ENCODE results near the gene FRRS1. TPM values are rescaled to one million over a fixed set of nuclear protein-coding genes. Genes with fewer than 3 reads are reported as not detected.
A peak's percentile ranks its signal among the peaks of the same experiment; 100 is the strongest.

FRRS1 gene
- total RNA-seq, 1 donor from 2014 or later, result 23.4 TPM

- H3K27me3 ChIP-seq (ENCODE audit: control insufficient read depth, insufficient read depth, low read length), result no peaks in the 10 kb centered on the region
- H3K4me3 ChIP-seq (ENCODE audit: low read depth, low read length), result no peak overlapping the region
- peaks cover 1% of the 10 kb centered on the region for H3K36me3 ChIP-seq (ENCODE audit: control insufficient read depth, insufficient read depth, low read length)
- FAIRE-seq (no peak), DNase-seq (ENCODE audit: low read depth) (peak; percentile 83)
- no peak for TF ChIP-seq CTCF (IDR thresholded peaks at IDR 0.05; ENCODE audit: insufficient read depth, low read length, severe bottlenecking)
These were observed 84.1 kb downstream of the FRRS1 start for GRCh38 chr1:99682291-99682751.

DNA sequence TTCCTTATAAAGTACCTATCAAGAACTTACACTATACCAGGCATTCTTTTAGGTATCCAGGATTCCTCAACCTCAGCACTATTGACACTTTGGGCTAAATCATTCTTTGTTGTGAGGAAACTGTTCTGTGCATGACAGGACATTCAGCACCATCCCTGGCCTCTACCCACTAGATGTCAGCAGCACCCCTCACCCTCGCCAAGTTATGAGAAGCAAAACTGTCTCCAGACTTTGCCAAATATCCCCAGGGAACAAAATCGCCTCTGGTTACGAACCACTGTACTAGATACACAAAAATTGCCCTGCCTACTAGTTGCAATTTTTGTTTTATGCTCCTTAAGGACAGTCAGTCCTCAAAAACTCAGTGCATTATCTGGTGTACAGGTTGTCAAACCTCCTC is 84.9 kb downstream of the FRRS1 start:
- no peak for TF ChIP-seq CTCF (IDR thresholded peaks at IDR 0.05; ENCODE audit: insufficient read depth, low read length, severe bottlenecking)
- DNase-seq (ENCODE audit: low read depth), result no peak
- Histone ChIP-seq H3K36me3 (ENCODE audit: control insufficient read depth, insufficient read depth, low read length) (peaks cover under 1% of the 10 kb centered on the region), H3K27me3 (ENCODE audit: control insufficient read depth, insufficient read depth, low read length) (no peaks in the 10 kb centered on the region), H3K4me3 (ENCODE audit: low read depth, low read length) (no peak overlapping the region)
- no peak for FAIRE-seq

DNA sequence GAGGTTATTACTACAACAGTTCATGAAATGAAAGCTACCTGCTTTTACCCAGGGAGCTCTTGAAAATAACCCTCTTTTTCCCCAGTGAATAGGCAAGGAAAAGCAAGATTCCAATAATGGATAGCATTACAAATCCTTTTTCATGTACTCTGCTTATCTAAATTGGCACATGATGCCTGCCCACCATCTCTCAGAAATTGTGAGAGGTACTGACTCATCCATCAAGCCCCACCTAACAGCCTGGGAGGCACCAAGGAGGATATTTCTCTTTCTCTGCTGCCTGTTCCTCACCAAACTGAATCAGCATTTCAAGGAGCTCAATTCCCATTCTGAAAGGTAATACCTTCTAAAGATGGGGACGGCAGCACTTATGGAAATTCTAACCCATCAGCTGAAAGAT is 86.2 kb downstream of the FRRS1 start:
- FAIRE-seq, result no peak
- H3K36me3 ChIP-seq (ENCODE audit: control insufficient read depth, insufficient read depth, low read length), result no peaks in the 10 kb centered on the region
- peak; percentile 69 for DNase-seq (ENCODE audit: low read depth)
- no peaks in the 10 kb centered on the region for H3K27me3 ChIP-seq (ENCODE audit: control insufficient read depth, insufficient read depth, low read length)
- TF ChIP-seq CTCF (IDR thresholded peaks at IDR 0.05; ENCODE audit: insufficient read depth, low read length, severe bottlenecking), result no peak
- H3K4me3 ChIP-seq (ENCODE audit: low read depth, low read length), result no peak overlapping the region

GRCh38 chr1:99677416-99677815 is 89.0 kb downstream of the FRRS1 start:
- DNase-seq (ENCODE audit: low read depth), result no peak
- FAIRE-seq, result no peak
- Histone ChIP-seq H3K4me3 (ENCODE audit: low read depth, low read length) (no peak overlapping the region), H3K27me3 (ENCODE audit: control insufficient read depth, insufficient read depth, low read length) (no peaks in the 10 kb centered on the region), H3K36me3 (ENCODE audit: control insufficient read depth, insufficient read depth, low read length) (no peaks in the 10 kb centered on the region)
- no peak for TF ChIP-seq CTCF (IDR thresholded peaks at IDR 0.05; ENCODE audit: insufficient read depth, low read length, severe bottlenecking)

DNA sequence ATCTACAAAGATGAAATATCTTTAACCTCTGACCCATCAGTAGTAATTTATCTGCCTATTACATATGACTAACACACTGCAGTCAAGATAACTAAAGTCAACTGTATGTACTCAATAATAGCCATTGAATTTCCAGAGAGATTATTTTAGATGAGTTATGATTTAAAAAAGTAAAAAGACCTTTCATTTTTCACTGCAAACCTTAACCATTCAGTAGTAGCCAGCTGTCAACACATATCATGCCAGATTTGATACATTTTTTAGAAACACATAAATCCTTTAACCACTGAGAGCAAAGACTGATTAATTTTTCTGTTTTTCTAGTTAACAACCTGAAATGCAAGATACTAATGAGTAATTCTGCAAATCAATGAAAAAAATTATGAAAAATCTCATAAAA is 89.6 kb downstream of the FRRS1 start:
- peaks cover 2% of the 10 kb centered on the region for H3K36me3 ChIP-seq (ENCODE audit: control insufficient read depth, insufficient read depth, low read length)
- DNase-seq (ENCODE audit: low read depth), result no peak
- no peak for TF ChIP-seq CTCF (IDR thresholded peaks at IDR 0.05; ENCODE audit: insufficient read depth, low read length, severe bottlenecking)
- FAIRE-seq, result no peak
- no peak overlapping the region for H3K4me3 ChIP-seq (ENCODE audit: low read depth, low read length)
- no peaks in the 10 kb centered on the region for H3K27me3 ChIP-seq (ENCODE audit: control insufficient read depth, insufficient read depth, low read length)

GRCh38 chr1:99675994-99676393 is 90.4 kb downstream of the FRRS1 start:
- Histone ChIP-seq H3K36me3 (ENCODE audit: control insufficient read depth, insufficient read depth, low read length) (peaks cover 2% of the 10 kb centered on the region), H3K27me3 (ENCODE audit: control insufficient read depth, insufficient read depth, low read length) (no peaks in the 10 kb centered on the region), H3K4me3 (ENCODE audit: low read depth, low read length) (no peak overlapping the region)
- DNase-seq (ENCODE audit: low read depth) (no peak), FAIRE-seq (no peak)
- no peak for TF ChIP-seq CTCF (IDR thresholded peaks at IDR 0.05; ENCODE audit: insufficient read depth, low read length, severe bottlenecking)
